ENCODE measurements around the gene ADAM22.

Gene ADAM22

GRCh38 chr7:88203401-88203800 is 269.4 kb downstream of the ADAM22 start:
- Histone ChIP-seq H3K9me3 (ENCODE audit: control extremely low read depth in 1 of 5, control insufficient read depth in 4 of 5, insufficient read depth in 2 of 5, low read depth in 1 of 5, low read length in 4 of 5) (no peaks in the 10 kb centered on the region), H3K36me3 (ENCODE audit: control insufficient read depth in 4 of 4, insufficient read depth in 4 of 4, low read length in 3 of 4) (peaks cover 20 to 63% (median 41%) of the 10 kb centered on the region in 4 experiments), H3K4me3 (ENCODE audit: control insufficient read depth in 1 of 7, extremely low read depth in 1 of 7, insufficient read depth in 4 of 7, low read depth in 2 of 7, low read length in 6 of 7) (no peak overlapping the region), H3K27ac (ENCODE audit: insufficient read depth in 1 of 2, low read depth in 1 of 2, low read length in 2 of 2, poor library complexity in 1 of 2, severe bottlenecking in 2 of 2) (no peak overlapping the region), H3K27me3 (replicated peaks in 2 of 5; ENCODE audit: control insufficient read depth in 4 of 5, insufficient read depth in 5 of 5, low read length in 4 of 5) (no peaks in the 10 kb centered on the region), H3K4me1 (ENCODE audit: control extremely low read depth in 1 of 4, control insufficient read depth in 4 of 4, insufficient read depth in 4 of 4, low read length in 3 of 4) (no peaks in the 10 kb centered on the region)
- WGBS (ENCODE audit: insufficient coverage) = 97% methylated on average over 3 of the region's 4 CpGs
- ChIA-PET POLR2A (no interaction called here), CTCF (interaction anchor here (1.0 to 1.9 kb wide), 2 partner anchors 8 to 23 kb away, joined by 3 to 4 read pairs; no protein-coding TSS in a partner anchor)
- DNase-seq = no peak

DNA sequence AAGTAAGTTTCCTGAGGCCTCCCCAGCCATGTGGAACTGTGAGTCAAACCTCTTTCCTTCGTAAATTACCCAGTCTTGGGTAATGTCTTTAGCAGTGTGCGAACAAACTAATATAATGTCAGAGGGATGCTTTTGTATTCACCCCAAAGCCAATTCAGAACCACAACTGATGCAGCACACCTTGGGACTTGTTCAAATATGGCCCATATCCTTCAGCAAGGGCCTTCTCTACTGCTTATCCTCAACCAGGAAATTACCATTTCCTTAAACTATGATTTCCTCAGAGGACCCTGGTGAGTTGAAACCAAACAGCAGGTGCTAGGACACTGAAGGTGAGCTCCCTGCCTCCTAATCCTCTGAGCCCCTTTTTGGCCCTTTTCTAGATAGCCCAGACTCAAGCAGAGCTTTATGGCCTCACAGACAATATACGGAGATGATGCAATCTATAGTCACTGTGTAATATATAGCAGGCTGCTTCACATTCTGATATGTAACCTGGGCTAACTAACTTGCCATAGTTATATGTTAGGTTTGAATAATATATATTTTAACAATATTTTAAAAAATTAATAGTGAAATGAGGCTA is 270.6 kb downstream of the ADAM22 start:
- DNase-seq = no peak
- POLR2A ChIA-PET = no interaction called here
- WGBS (ENCODE audit: insufficient coverage) = 100% methylated on average over 2 of the region's 3 CpGs
- peaks cover 23 to 69% (median 46%) of the 10 kb centered on the region in 4 experiments for H3K36me3 ChIP-seq (ENCODE audit: control insufficient read depth in 4 of 4, insufficient read depth in 4 of 4, low read length in 3 of 4)
- no peaks in the 10 kb centered on the region for H3K9me3 ChIP-seq (ENCODE audit: control extremely low read depth in 1 of 5, control insufficient read depth in 4 of 5, insufficient read depth in 2 of 5, low read depth in 1 of 5, low read length in 4 of 5)
- no peak overlapping the region for H3K4me3 ChIP-seq (ENCODE audit: control insufficient read depth in 1 of 7, extremely low read depth in 1 of 7, insufficient read depth in 4 of 7, low read depth in 2 of 7, low read length in 6 of 7)
- no peaks in the 10 kb centered on the region for H3K27me3 ChIP-seq (replicated peaks in 2 of 5; ENCODE audit: control insufficient read depth in 4 of 5, insufficient read depth in 5 of 5, low read length in 4 of 5)
- peak overlapping the region in 1 of 2 experiments; percentile 15 for H3K27ac ChIP-seq (ENCODE audit: insufficient read depth in 1 of 2, low read depth in 1 of 2, low read length in 2 of 2, poor library complexity in 1 of 2, severe bottlenecking in 2 of 2)
- CTCF ChIA-PET = no interaction called here
- no peaks in the 10 kb centered on the region for H3K4me1 ChIP-seq (ENCODE audit: control extremely low read depth in 1 of 4, control insufficient read depth in 4 of 4, insufficient read depth in 4 of 4, low read length in 3 of 4)

DNA sequence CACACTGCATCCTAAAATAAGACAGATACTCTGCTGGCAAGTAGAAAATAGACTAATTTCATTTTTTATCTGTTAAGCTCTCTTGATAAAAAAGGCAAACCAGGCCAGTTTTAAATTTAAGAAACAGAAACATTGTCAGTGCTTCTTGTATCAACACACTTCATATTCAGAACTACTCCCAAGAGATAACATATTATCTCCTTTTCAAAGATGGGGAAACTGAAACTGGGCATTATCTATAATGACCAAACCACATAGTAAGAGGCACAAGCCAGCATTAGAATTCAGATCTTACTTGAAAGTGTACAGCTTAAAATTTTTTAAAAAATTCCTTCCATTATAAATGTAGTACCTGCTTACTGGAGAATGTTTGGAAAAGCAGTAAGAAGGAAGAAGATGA is 271.1 kb downstream of the ADAM22 start:
- peaks cover 26 to 74% (median 49%) of the 10 kb centered on the region in 4 experiments for H3K36me3 ChIP-seq (ENCODE audit: control insufficient read depth in 4 of 4, insufficient read depth in 4 of 4, low read length in 3 of 4)
- no peak for DNase-seq

GRCh38 chr7:88206254-88206653 is 272.2 kb downstream of the ADAM22 start:
- H3K27me3 ChIP-seq (replicated peaks in 2 of 5; ENCODE audit: control insufficient read depth in 4 of 5, insufficient read depth in 5 of 5, low read length in 4 of 5) = no peaks in the 10 kb centered on the region
- H3K36me3 ChIP-seq (ENCODE audit: control insufficient read depth in 4 of 4, insufficient read depth in 4 of 4, low read length in 3 of 4) = peaks cover 29 to 75% (median 48%) of the 10 kb centered on the region in 4 experiments
- H3K4me1 ChIP-seq (ENCODE audit: control extremely low read depth in 1 of 4, control insufficient read depth in 4 of 4, insufficient read depth in 4 of 4, low read length in 3 of 4) = no peaks in the 10 kb centered on the region
- H3K27ac ChIP-seq (ENCODE audit: insufficient read depth in 1 of 2, low read depth in 1 of 2, low read length in 2 of 2, poor library complexity in 1 of 2, severe bottlenecking in 2 of 2) = no peak overlapping the region
- ChIA-PET POLR2A (no interaction called here), CTCF (interaction anchor here (0.5 kb wide), 1 partner anchor 76 kb away, joined by 3 read pairs; no protein-coding TSS in a partner anchor)
- no peaks in the 10 kb centered on the region for H3K9me3 ChIP-seq (ENCODE audit: control extremely low read depth in 1 of 5, control insufficient read depth in 4 of 5, insufficient read depth in 2 of 5, low read depth in 1 of 5, low read length in 4 of 5)
- WGBS (ENCODE audit: insufficient coverage) = no CpG with 5 or more reads among the region's 4 CpGs
- no peak for DNase-seq
- H3K4me3 ChIP-seq (ENCODE audit: control insufficient read depth in 1 of 7, extremely low read depth in 1 of 7, insufficient read depth in 4 of 7, low read depth in 2 of 7, low read length in 6 of 7) = no peak overlapping the region

More for the DNA sequence above, 271.1 kb downstream of the ADAM22 start:
- ChIA-PET CTCF (no interaction called here), POLR2A (no interaction called here)
- H3K9me3 ChIP-seq (ENCODE audit: control extremely low read depth in 1 of 5, control insufficient read depth in 4 of 5, insufficient read depth in 2 of 5, low read depth in 1 of 5, low read length in 4 of 5) = no peaks in the 10 kb centered on the region
- H3K4me1 ChIP-seq (ENCODE audit: control extremely low read depth in 1 of 4, control insufficient read depth in 4 of 4, insufficient read depth in 4 of 4, low read length in 3 of 4) = no peaks in the 10 kb centered on the region
- no peaks in the 10 kb centered on the region for H3K27me3 ChIP-seq (replicated peaks in 2 of 5; ENCODE audit: control insufficient read depth in 4 of 5, insufficient read depth in 5 of 5, low read length in 4 of 5)
- peak overlapping the region in 1 of 2 experiments; percentile 15 for H3K27ac ChIP-seq (ENCODE audit: insufficient read depth in 1 of 2, low read depth in 1 of 2, low read length in 2 of 2, poor library complexity in 1 of 2, severe bottlenecking in 2 of 2)
- no peak overlapping the region for H3K4me3 ChIP-seq (ENCODE audit: control insufficient read depth in 1 of 7, extremely low read depth in 1 of 7, insufficient read depth in 4 of 7, low read depth in 2 of 7, low read length in 6 of 7)

DNA sequence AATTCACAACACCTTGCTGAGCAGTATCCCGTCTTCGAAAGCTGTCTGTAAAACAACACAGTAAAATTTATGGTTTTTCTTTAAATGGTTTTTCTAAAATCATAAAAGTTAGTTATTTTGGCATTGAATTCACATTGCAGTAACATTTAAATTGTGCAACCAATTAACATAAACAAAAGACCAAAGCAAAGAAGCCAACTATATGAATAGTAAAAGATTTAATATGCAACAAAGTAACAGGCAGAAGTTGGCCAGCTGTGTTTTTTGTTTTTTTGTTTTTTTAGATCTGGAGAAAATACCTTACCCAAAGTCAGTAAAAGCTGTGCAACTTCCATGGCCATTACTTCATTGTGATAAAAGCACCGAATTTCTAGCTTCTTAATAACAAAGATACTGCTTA is 274.5 kb downstream of the ADAM22 start:
- no peaks in the 10 kb centered on the region for H3K4me1 ChIP-seq (ENCODE audit: control extremely low read depth in 1 of 4, control insufficient read depth in 4 of 4, insufficient read depth in 4 of 4, low read length in 3 of 4)
- no peak overlapping the region for H3K4me3 ChIP-seq (ENCODE audit: control insufficient read depth in 1 of 7, extremely low read depth in 1 of 7, insufficient read depth in 4 of 7, low read depth in 2 of 7, low read length in 6 of 7)
- H3K27ac ChIP-seq (ENCODE audit: insufficient read depth in 1 of 2, low read depth in 1 of 2, low read length in 2 of 2, poor library complexity in 1 of 2, severe bottlenecking in 2 of 2) = no peak overlapping the region
- H3K9me3 ChIP-seq (ENCODE audit: control extremely low read depth in 1 of 5, control insufficient read depth in 4 of 5, insufficient read depth in 2 of 5, low read depth in 1 of 5, low read length in 4 of 5) = no peaks in the 10 kb centered on the region
- H3K36me3 ChIP-seq (ENCODE audit: control insufficient read depth in 4 of 4, insufficient read depth in 4 of 4, low read length in 3 of 4) = peaks cover 34 to 87% (median 54%) of the 10 kb centered on the region in 4 experiments
- no peaks in the 10 kb centered on the region for H3K27me3 ChIP-seq (replicated peaks in 2 of 5; ENCODE audit: control insufficient read depth in 4 of 5, insufficient read depth in 5 of 5, low read length in 4 of 5)
- WGBS (ENCODE audit: insufficient coverage) = 100% methylated on average over 1 of the region's 3 CpGs
- ChIA-PET POLR2A (no interaction called here), CTCF (interaction anchor here (1.1 to 1.7 kb wide), 2 partner anchors 8 to 10 kb away, joined by 4 to 7 read pairs; no protein-coding TSS in a partner anchor)
- DNase-seq = no peak

DNA sequence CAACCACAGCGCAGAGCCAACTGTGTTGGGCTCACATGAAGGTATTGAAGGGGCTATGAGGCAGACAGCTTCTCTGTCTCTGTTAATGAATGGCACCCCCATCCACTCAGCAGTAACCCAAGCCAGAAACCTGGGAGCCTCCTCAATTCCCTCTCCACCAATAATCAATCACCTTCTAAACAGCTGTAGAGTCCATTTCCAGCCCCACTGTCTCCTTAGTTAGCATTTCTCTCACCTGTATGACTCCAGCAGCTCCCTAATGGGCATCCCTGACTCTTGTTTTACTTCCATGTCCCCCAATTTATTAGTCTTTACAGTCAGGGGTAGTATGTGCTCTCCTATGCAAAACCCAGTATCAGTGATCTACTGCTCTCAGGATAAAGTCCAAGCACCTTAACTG is 278.9 kb downstream of the ADAM22 start:
- no CpG with 5 or more reads among the region's 1 CpG for WGBS (ENCODE audit: insufficient coverage)
- ChIA-PET POLR2A (no interaction called here), CTCF (no interaction called here)
- H3K4me1 ChIP-seq (ENCODE audit: control extremely low read depth in 1 of 4, control insufficient read depth in 4 of 4, insufficient read depth in 4 of 4, low read length in 3 of 4) = peaks cover 5 to 8% (median 6%) of the 10 kb centered on the region in 4 experiments
- H3K27me3 ChIP-seq (replicated peaks in 2 of 5; ENCODE audit: control insufficient read depth in 4 of 5, insufficient read depth in 5 of 5, low read length in 4 of 5) = no peaks in the 10 kb centered on the region
- H3K4me3 ChIP-seq (ENCODE audit: control insufficient read depth in 1 of 7, extremely low read depth in 1 of 7, insufficient read depth in 4 of 7, low read depth in 2 of 7, low read length in 6 of 7) = no peak overlapping the region
- no peak overlapping the region for H3K27ac ChIP-seq (ENCODE audit: insufficient read depth in 1 of 2, low read depth in 1 of 2, low read length in 2 of 2, poor library complexity in 1 of 2, severe bottlenecking in 2 of 2)
- H3K36me3 ChIP-seq (ENCODE audit: control insufficient read depth in 4 of 4, insufficient read depth in 4 of 4, low read length in 3 of 4) = peaks cover 32 to 80% (median 54%) of the 10 kb centered on the region in 4 experiments
- no peaks in the 10 kb centered on the region for H3K9me3 ChIP-seq (ENCODE audit: control extremely low read depth in 1 of 5, control insufficient read depth in 4 of 5, insufficient read depth in 2 of 5, low read depth in 1 of 5, low read length in 4 of 5)
- DNase-seq = no peak

- no peak for DNase-seq
- Histone ChIP-seq H3K4me1 (ENCODE audit: control extremely low read depth in 1 of 4, control insufficient read depth in 4 of 4, insufficient read depth in 4 of 4, low read length in 3 of 4) (peaks cover 15 to 21% (median 18%) of the 10 kb centered on the region in 4 experiments), H3K4me3 (ENCODE audit: control insufficient read depth in 1 of 7, extremely low read depth in 1 of 7, insufficient read depth in 4 of 7, low read depth in 2 of 7, low read length in 6 of 7) (no peak overlapping the region), H3K9me3 (ENCODE audit: control extremely low read depth in 1 of 5, control insufficient read depth in 4 of 5, insufficient read depth in 2 of 5, low read depth in 1 of 5, low read length in 4 of 5) (no peaks in the 10 kb centered on the region), H3K36me3 (ENCODE audit: control insufficient read depth in 4 of 4, insufficient read depth in 4 of 4, low read length in 3 of 4) (peaks cover 26 to 66% (median 43%) of the 10 kb centered on the region in 4 experiments), H3K27ac (ENCODE audit: insufficient read depth in 1 of 2, low read depth in 1 of 2, low read length in 2 of 2, poor library complexity in 1 of 2, severe bottlenecking in 2 of 2) (no peak overlapping the region), H3K27me3 (replicated peaks in 2 of 5; ENCODE audit: control insufficient read depth in 4 of 5, insufficient read depth in 5 of 5, low read length in 4 of 5) (no peaks in the 10 kb centered on the region)
- CTCF ChIA-PET = interaction anchor here (1.1 kb wide), 1 partner anchor 10 kb away, joined by 3 read pairs; no protein-coding TSS in a partner anchor
- WGBS (ENCODE audit: insufficient coverage) = no CpG with 5 or more reads among the region's 2 CpGs
- POLR2A ChIA-PET = no interaction called here
These were observed 280.4 kb downstream of the ADAM22 start for GRCh38 chr7:88214456-88214855.

All from common myeloid progenitor, CD34-positive (primary cell).